B cell (primary cell): ENCODE results near the gene TUBA8. TPM values are rescaled to one million over a fixed set of nuclear protein-coding genes. Genes with fewer than 3 reads are reported as not detected.

ENCODE experiments used
- ATAC-seq: fragments of 200-7000 bp; cut with Tn5 transposase; one replicate; pipeline ENCODE4 v1.10.0; 2021; ENCODE audit warnings: low read depth, mild to moderate bottlenecking, moderate number of reproducible peaks, moderate library complexity
- CTCF ChIA-PET: fragments of 350-600 bp; sonication (Branson Sonifier 250); formaldehyde crosslinking; loops from one replicate; lab custom pipeline; 2021; ENCODE audit warnings: antibody characterized with exemption, inconsistent platforms; lab: Charles Lee
- POLR2A ChIA-PET: fragments of 350-600 bp; sonication (Branson Sonifier 250); formaldehyde crosslinking; loops from one replicate; lab custom pipeline; 2021; ENCODE audit warnings: antibody characterized with exemption; lab: Charles Lee
- DNase-seq: peaks from one replicate; pipeline ENCODE4 v3.0.0; 2013
- H2AFZ ChIP-seq: 2 replicates; pipeline ENCODE4 v1.6.1; 2012; ENCODE audit warnings: mild to moderate bottlenecking, low read depth, low read length; ENCODE audit not compliant: insufficient read depth, poor library complexity, severe bottlenecking
- H3K27ac ChIP-seq, 2 donors: 1 replicate in 1 of 2; 2 replicates in 1 of 2; pipeline ENCODE4 v1.5.1; 2012 to 2013; ENCODE audit warnings: low read length in 2 of 2, mild to moderate bottlenecking in 2 of 2, moderate library complexity in 1 of 2
- H3K27me3 ChIP-seq, 4 experiments: fragments of 200-600 bp in 1 of 4; sonication (generic) in 1 of 4; replicated peaks in 1 of 4; 1 replicate in 2 of 4; 2 replicates in 2 of 4; pipeline versions ENCODE4 v1.6.1 to v1.7.0; 2013 to 2016; ENCODE audit warnings: low read length in 3 of 4, mild to moderate bottlenecking in 2 of 4, mixed read lengths in 1 of 4, moderate library complexity in 1 of 4; ENCODE audit not compliant: insufficient read depth in 4 of 4, control insufficient read depth in 3 of 4; ENCODE audit errors: control extremely low read depth in 1 of 4
- H3K36me3 ChIP-seq, 2 experiments: replicated peaks in 1 of 2; 1 replicate in 1 of 2; 2 replicates in 1 of 2; pipeline versions ENCODE4 v1.6.1 to v1.7.1; 2013; ENCODE audit warnings: low read length in 1 of 2; ENCODE audit not compliant: insufficient read depth in 2 of 2, control insufficient read depth in 1 of 2; ENCODE audit errors: control extremely low read depth in 1 of 2, extremely low read depth in 1 of 2
- H3K4me1 ChIP-seq, 2 donors: fragments of 200-600 bp in 1 of 2; sonication (generic) in 1 of 2; 1 replicate in 1 of 2; 2 replicates in 1 of 2; pipeline versions ENCODE4 v1.5.1 to v1.6.1; 2013 to 2017; ENCODE audit warnings: low read length in 2 of 2; ENCODE audit not compliant: control insufficient read depth in 2 of 2, insufficient read depth in 2 of 2
- H3K4me2 ChIP-seq: replicated peaks from 2 replicates; pipeline ENCODE3; 2012; ENCODE audit warnings: mild to moderate bottlenecking, low read depth, low read length; ENCODE audit not compliant: poor library complexity, severe bottlenecking
- H3K4me3 ChIP-seq, 5 experiments: fragments of 200-600 bp in 1 of 5; sonication (generic) in 1 of 5; 1 replicate in 3 of 5; 2 replicates in 2 of 5; pipeline versions ENCODE4 v1.5.1 to v1.7.0; 2011 to 2016; ENCODE audit warnings: low read length in 4 of 5, mild to moderate bottlenecking in 4 of 5, low read depth in 2 of 5, control low read depth in 1 of 5, moderate library complexity in 1 of 5; ENCODE audit not compliant: insufficient read depth in 1 of 5; ENCODE audit errors: control extremely low read depth in 1 of 5, extremely low read depth in 1 of 5
- H3K79me2 ChIP-seq: fragments of 200-600 bp; sonication (generic); one replicate; pipeline ENCODE4 v1.6.0; 2016; ENCODE audit warnings: low read length; ENCODE audit not compliant: control insufficient read depth, insufficient read depth
- H3K9ac ChIP-seq: fragments of 200-600 bp; sonication (generic); 2 replicates; pipeline ENCODE4 v1.6.1; 2017; ENCODE audit warnings: mild to moderate bottlenecking, low read length, moderate library complexity
- H3K9me3 ChIP-seq, 3 donors: one replicate each; pipeline versions ENCODE4 v1.6.1 to v1.7.1; 2013; ENCODE audit warnings: low read length in 2 of 3; ENCODE audit not compliant: control insufficient read depth in 2 of 3, insufficient read depth in 1 of 3; ENCODE audit errors: control extremely low read depth in 1 of 3
- H4K20me1 ChIP-seq: 2 replicates; pipeline ENCODE4 v1.6.0; 2012; ENCODE audit warnings: mild to moderate bottlenecking, low read length; ENCODE audit not compliant: insufficient read depth, control insufficient read depth, poor library complexity, severe bottlenecking
- H3K27ac Mint-ChIP-seq: one replicate; pipeline ENCODE4 v1.8.0; 2021; ENCODE audit warnings: mixed read lengths
- H3K27me3 Mint-ChIP-seq: one replicate; pipeline ENCODE4 v1.8.0; 2021; ENCODE audit warnings: mixed read lengths
- H3K4me1 Mint-ChIP-seq: one replicate; pipeline ENCODE4 v1.8.0; 2021; ENCODE audit warnings: mixed read lengths
- H3K4me3 Mint-ChIP-seq: one replicate; pipeline ENCODE4 v1.8.0; 2021; ENCODE audit warnings: mixed read lengths
- H3K9me3 Mint-ChIP-seq: one replicate; pipeline ENCODE4 v1.8.0; 2022; ENCODE audit warnings: mixed read lengths; ENCODE audit not compliant: insufficient read depth
- EZH2 ChIP-seq: IDR thresholded peaks from 2 replicates; pipeline ENCODE4 v1.6.1; 2012; ENCODE audit warnings: borderline replicate concordance, low read depth, mild to moderate bottlenecking, moderate library complexity, low read length; ENCODE audit not compliant: insufficient read depth, poor library complexity, severe bottlenecking
- WGBS: methylation state at CpG from one replicate; pipeline ENCODE4 v1.1.5; 2013; ENCODE audit warnings: missing lambda C conversion rate; ENCODE audit not compliant: insufficient coverage; 5-methylcytosine and 5-hydroxymethylcytosine counted together
- intact Hi-C: fragments of 100-400 bp; cut with micrococcal nuclease; formaldehyde crosslinking; loops from one replicate; pipeline ENCODE4 v1.10.0; 2022
- polyA plus RNA-seq: library from polyadenylated mRNA; depleted of rRNA; stranded (reverse); fragments of >200 nt; gene quantifications from 2 replicates; pipeline ENCODE4 v1.2.3, GENCODE V29; 2012
- total RNA-seq, 2 donors: library from RNA; stranded (reverse); fragments of 120-200 nt in 1 of 2; gene quantifications; 1 replicate in 1 of 2; 2 replicates in 1 of 2; pipeline versions ENCODE4 v1.2.3 to v1.2.4, GENCODE V29; 2013 to 2022
- TF ChIP-seq, protein P1 (sequence below): fragments of 200-600 bp; IDR thresholded peaks from one replicate; pipeline ENCODE4 v1.8.0; 2022; ENCODE audit warnings: antibody characterized with exemption, mild to moderate bottlenecking

Gene TUBA8
- total and polyA plus RNA-seq, 2 donors (not counting 1 experiment from before 2014, with no cell fraction given): 1.8 to 3.4 TPM

- Histone ChIP-seq H3K36me3 (peaks cover 0 to 32% of the 10 kb centered on the region in 2 experiments), H3K4me1 (no peaks in the 10 kb centered on the region), H3K79me2 (no peaks in the 10 kb centered on the region), H3K9me3 (no peaks in the 10 kb centered on the region), H4K20me1 (no peaks in the 10 kb centered on the region), H3K4me3 (peak overlapping the region in 2 of 5 experiments; percentile 16 to 31), H3K9ac (peak overlapping the region; percentile 26), H3K4me2 (peak overlapping the region; percentile 51), H2AFZ (no peak overlapping the region), H3K27me3 (no peaks in the 10 kb centered on the region), H3K27ac (peak overlapping the region in 1 of 2 donors; percentile 30)
- intact Hi-C loops: no loop called here
- ChIA-PET POLR2A (no interaction called here), CTCF (interaction anchor here (1.2 kb wide), 1 partner anchor 15 kb away, joined by 3 read pairs; no protein-coding TSS in a partner anchor)
- H3K27me3 Mint-ChIP-seq: no peaks in the 10 kb centered on the region
- peak overlapping the region; percentile 67 for H3K4me3 Mint-ChIP-seq
- 67% methylated on average over 5 of the region's 7 CpGs for WGBS
- H3K27ac Mint-ChIP-seq: no peak overlapping the region
- DNase-seq (no peak), ATAC-seq (no peak)
- peaks cover 17% of the 10 kb centered on the region for H3K4me1 Mint-ChIP-seq
- no peak for TF ChIP-seq EZH2
- TF ChIP-seq, protein P1, sequence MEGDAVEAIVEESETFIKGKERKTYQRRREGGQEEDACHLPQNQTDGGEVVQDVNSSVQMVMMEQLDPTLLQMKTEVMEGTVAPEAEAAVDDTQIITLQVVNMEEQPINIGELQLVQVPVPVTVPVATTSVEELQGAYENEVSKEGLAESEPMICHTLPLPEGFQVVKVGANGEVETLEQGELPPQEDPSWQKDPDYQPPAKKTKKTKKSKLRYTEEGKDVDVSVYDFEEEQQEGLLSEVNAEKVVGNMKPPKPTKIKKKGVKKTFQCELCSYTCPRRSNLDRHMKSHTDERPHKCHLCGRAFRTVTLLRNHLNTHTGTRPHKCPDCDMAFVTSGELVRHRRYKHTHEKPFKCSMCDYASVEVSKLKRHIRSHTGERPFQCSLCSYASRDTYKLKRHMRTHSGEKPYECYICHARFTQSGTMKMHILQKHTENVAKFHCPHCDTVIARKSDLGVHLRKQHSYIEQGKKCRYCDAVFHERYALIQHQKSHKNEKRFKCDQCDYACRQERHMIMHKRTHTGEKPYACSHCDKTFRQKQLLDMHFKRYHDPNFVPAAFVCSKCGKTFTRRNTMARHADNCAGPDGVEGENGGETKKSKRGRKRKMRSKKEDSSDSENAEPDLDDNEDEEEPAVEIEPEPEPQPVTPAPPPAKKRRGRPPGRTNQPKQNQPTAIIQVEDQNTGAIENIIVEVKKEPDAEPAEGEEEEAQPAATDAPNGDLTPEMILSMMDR: no peak
- no peaks in the 10 kb centered on the region for H3K9me3 Mint-ChIP-seq
These were observed 19.1 kb upstream of the TUBA8 start for GRCh38 chr22:18091478-18091877.

- H3K4me3 ChIP-seq: peak overlapping the region in 2 of 5 experiments; percentile 16 to 31
- no peak for ATAC-seq
- no peak for DNase-seq
- no peaks in the 10 kb centered on the region for H3K9me3 Mint-ChIP-seq
- peak overlapping the region; percentile 51 for H3K4me2 ChIP-seq
- WGBS: 80% methylated on average over 16 of the region's 22 CpGs
- no peaks in the 10 kb centered on the region for H3K27me3 ChIP-seq
- H3K27me3 Mint-ChIP-seq: no peaks in the 10 kb centered on the region
- CTCF ChIA-PET: interaction anchor here (1.2 kb wide), 1 partner anchor 16 kb away, joined by 3 read pairs; no protein-coding TSS in a partner anchor
- H4K20me1 ChIP-seq: no peaks in the 10 kb centered on the region
- no peaks in the 10 kb centered on the region for H3K4me1 ChIP-seq
- TF ChIP-seq, protein P1: no peak
- no peak for TF ChIP-seq EZH2
- peaks cover 0 to 27% of the 10 kb centered on the region in 2 experiments for H3K36me3 ChIP-seq
- no peak overlapping the region for H2AFZ ChIP-seq
- H3K79me2 ChIP-seq: no peaks in the 10 kb centered on the region
- H3K4me3 Mint-ChIP-seq: peak overlapping the region; percentile 67
- H3K27ac Mint-ChIP-seq: peak overlapping the region; percentile 63
- peak overlapping the region; percentile 26 for H3K9ac ChIP-seq
- intact Hi-C loops: no loop called here
- peaks cover 18% of the 10 kb centered on the region for H3K4me1 Mint-ChIP-seq
- no peaks in the 10 kb centered on the region for H3K9me3 ChIP-seq
- H3K27ac ChIP-seq: peak overlapping the region in 1 of 2 donors; percentile 30
- POLR2A ChIA-PET: no interaction called here
These were observed 18.6 kb upstream of the TUBA8 start for GRCh38 chr22:18091916-18092526.
